Calu3 (cell line): ENCODE measurements around the gene UBAC1. TPM values are rescaled to one million over a fixed set of nuclear protein-coding genes. Genes with fewer than 3 reads are reported as not detected.

Source experiments
- BruUV-seq: library from RNA; stranded (reverse); fragments of 400-500 nt; replicated peaks from 2 replicates; lab custom pipeline; 2021; lab: Mats Ljungman, UMichigan
- CTCF ChIA-PET: fragments of 300-600 bp; sonication (Branson Sonifier 250); formaldehyde crosslinking; loops from one replicate; lab custom pipeline; 2022; ENCODE audit warnings: antibody characterized with exemption; lab: Charles Lee
- DNase-seq: peaks from one replicate; pipeline ENCODE4 v3.0.0; 2022
- H3K27ac Mint-ChIP-seq: one replicate; pipeline ENCODE4 v1.8.0; 2022; ENCODE audit warnings: mixed read lengths; ENCODE audit not compliant: unreplicated experiment
- H3K27me3 Mint-ChIP-seq: one replicate; pipeline ENCODE4 v1.8.0; 2022; ENCODE audit warnings: mixed read lengths; ENCODE audit not compliant: unreplicated experiment
- H3K36me3 Mint-ChIP-seq: one replicate; pipeline ENCODE4 v1.8.0; 2022; ENCODE audit warnings: mild to moderate bottlenecking, moderate library complexity, mixed read lengths; ENCODE audit not compliant: insufficient read depth, unreplicated experiment
- H3K4me1 Mint-ChIP-seq: one replicate; pipeline ENCODE4 v1.8.0; 2022; ENCODE audit warnings: mild to moderate bottlenecking, low read depth, mixed read lengths; ENCODE audit not compliant: unreplicated experiment
- H3K4me3 Mint-ChIP-seq: one replicate; pipeline ENCODE4 v1.8.0; 2022; ENCODE audit warnings: mild to moderate bottlenecking, low read depth, moderate library complexity, mixed read lengths; ENCODE audit not compliant: unreplicated experiment
- H3K9me3 Mint-ChIP-seq: one replicate; pipeline ENCODE4 v1.8.0; 2022; ENCODE audit warnings: low read depth, mixed read lengths; ENCODE audit not compliant: unreplicated experiment
- CTCF ChIP-seq: fragments of 200-600 bp; IDR thresholded peaks from one replicate; pipeline ENCODE4 v1.8.0; 2022; ENCODE audit warnings: antibody characterized with exemption; ENCODE audit not compliant: unreplicated experiment
- intact Hi-C: fragments of 100-400 bp; cut with micrococcal nuclease; formaldehyde crosslinking; loops from one replicate; pipeline ENCODE4 v1.10.0; 2022; ENCODE audit not compliant: unreplicated experiment
- total RNA-seq: library from RNA; stranded (reverse); gene quantifications from 2 replicates; pipeline ENCODE4 v1.2.3, GENCODE V29; 2022

Gene UBAC1
- total RNA-seq, 1 experiment from 2014 or later, result 19.5 TPM

- Mint-ChIP-seq H3K4me1 (peaks cover 51% of the 10 kb centered on the region), H3K27ac (no peak overlapping the region), H3K36me3 (no peaks in the 10 kb centered on the region), H3K9me3 (no peaks in the 10 kb centered on the region), H3K27me3 (no peaks in the 10 kb centered on the region), H3K4me3 (no peak overlapping the region)
- no peak for DNase-seq
- CTCF ChIA-PET, result no interaction called here
- intact Hi-C loops, result no loop called here
- no peak for TF ChIP-seq CTCF
- BruUV-seq, result no TSS peak
These were observed 75.9 kb downstream of the UBAC1 start for GRCh38 chr9:135885100-135885853.

GRCh38 chr9:135884328-135885035 lies 76.7 kb downstream of the UBAC1 start:
- intact Hi-C loops, result no loop called here
- no TSS peak for BruUV-seq
- H3K36me3 Mint-ChIP-seq, result peaks cover 3% of the 10 kb centered on the region
- H3K27ac Mint-ChIP-seq, result no peak overlapping the region
- H3K4me1 Mint-ChIP-seq, result peaks cover 50% of the 10 kb centered on the region
- DNase-seq, result no peak
- CTCF ChIA-PET, result no interaction called here
- no peaks in the 10 kb centered on the region for H3K27me3 Mint-ChIP-seq
- no peaks in the 10 kb centered on the region for H3K9me3 Mint-ChIP-seq
- H3K4me3 Mint-ChIP-seq, result no peak overlapping the region
- no peak for TF ChIP-seq CTCF

- Mint-ChIP-seq H3K27ac (no peak overlapping the region), H3K9me3 (no peaks in the 10 kb centered on the region), H3K27me3 (no peaks in the 10 kb centered on the region), H3K4me3 (no peak overlapping the region), H3K36me3 (peaks cover 5% of the 10 kb centered on the region), H3K4me1 (peaks cover 50% of the 10 kb centered on the region)
- intact Hi-C loops, result no loop called here
- no peak for DNase-seq
- no peak for TF ChIP-seq CTCF
- CTCF ChIA-PET, result no interaction called here
- no TSS peak for BruUV-seq
These were observed 77.6 kb downstream of the UBAC1 start for GRCh38 chr9:135883410-135884089.

Other genes with a start within 250 kb of the UBAC1 start
- 28.1 and 29.9 TPM in 2 replicates for gene CAMSAP1, start 53.8 kb downstream of the UBAC1 start, total RNA-seq
- gene NACC2, start 133.9 kb upstream of the UBAC1 start, total RNA-seq, result 19.3 and 24.8 TPM in 2 replicates
- gene TMEM250, start 157.5 kb upstream of the UBAC1 start, total RNA-seq, result 23.9 and 26.3 TPM in 2 replicates
- not detected in 2 replicates for gene LHX3, start 243.8 kb upstream of the UBAC1 start, total RNA-seq